ENCODE measurements around the gene FAAP20.
"Not testable (repeated sequence)": the region's sequence is repeated elsewhere in the genome, so short reads cannot be mapped to it uniquely, and the experiment has no call there.

FAAP20 gene

DNA sequence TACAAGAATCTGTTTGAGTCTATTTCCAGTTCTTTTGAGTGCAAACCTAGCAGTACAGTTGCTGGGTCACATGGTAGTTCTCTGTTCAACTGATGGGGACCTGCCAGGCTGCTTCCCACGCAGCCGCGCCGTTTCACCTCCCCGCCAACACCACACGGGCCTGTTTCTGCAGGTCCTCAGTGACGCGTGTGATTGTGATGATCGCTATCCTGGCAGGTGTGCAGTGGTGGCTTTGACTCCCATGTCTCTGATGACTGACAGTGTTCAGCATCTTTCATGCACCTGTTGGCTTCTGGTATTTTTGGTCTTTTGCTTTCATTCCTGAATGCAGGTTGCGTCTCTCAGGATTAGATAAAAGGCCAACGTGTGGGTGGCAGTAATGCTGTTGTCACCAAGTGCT lies 41.6 kb downstream of the FAAP20 start:
- no peak overlapping the region for H3K4me3 ChIP-seq (ENCODE audit: low read depth, low read length)
- no peaks in the 10 kb centered on the region for H3K4me1 ChIP-seq
- no peaks in the 10 kb centered on the region for H3K36me3 ChIP-seq
- 0 out of 2 replicates have a peak, but pooled peaks cover 3% of the 10 kb centered on the region for H3K9me3 ChIP-seq
- no peak for DNase-seq
- TF ChIP-seq, protein P1, sequence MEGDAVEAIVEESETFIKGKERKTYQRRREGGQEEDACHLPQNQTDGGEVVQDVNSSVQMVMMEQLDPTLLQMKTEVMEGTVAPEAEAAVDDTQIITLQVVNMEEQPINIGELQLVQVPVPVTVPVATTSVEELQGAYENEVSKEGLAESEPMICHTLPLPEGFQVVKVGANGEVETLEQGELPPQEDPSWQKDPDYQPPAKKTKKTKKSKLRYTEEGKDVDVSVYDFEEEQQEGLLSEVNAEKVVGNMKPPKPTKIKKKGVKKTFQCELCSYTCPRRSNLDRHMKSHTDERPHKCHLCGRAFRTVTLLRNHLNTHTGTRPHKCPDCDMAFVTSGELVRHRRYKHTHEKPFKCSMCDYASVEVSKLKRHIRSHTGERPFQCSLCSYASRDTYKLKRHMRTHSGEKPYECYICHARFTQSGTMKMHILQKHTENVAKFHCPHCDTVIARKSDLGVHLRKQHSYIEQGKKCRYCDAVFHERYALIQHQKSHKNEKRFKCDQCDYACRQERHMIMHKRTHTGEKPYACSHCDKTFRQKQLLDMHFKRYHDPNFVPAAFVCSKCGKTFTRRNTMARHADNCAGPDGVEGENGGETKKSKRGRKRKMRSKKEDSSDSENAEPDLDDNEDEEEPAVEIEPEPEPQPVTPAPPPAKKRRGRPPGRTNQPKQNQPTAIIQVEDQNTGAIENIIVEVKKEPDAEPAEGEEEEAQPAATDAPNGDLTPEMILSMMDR (IDR thresholded peaks at IDR 0.05; ENCODE audit: low read depth, low read length): no peak
- no peaks in the 10 kb centered on the region for H3K27me3 ChIP-seq

DNA sequence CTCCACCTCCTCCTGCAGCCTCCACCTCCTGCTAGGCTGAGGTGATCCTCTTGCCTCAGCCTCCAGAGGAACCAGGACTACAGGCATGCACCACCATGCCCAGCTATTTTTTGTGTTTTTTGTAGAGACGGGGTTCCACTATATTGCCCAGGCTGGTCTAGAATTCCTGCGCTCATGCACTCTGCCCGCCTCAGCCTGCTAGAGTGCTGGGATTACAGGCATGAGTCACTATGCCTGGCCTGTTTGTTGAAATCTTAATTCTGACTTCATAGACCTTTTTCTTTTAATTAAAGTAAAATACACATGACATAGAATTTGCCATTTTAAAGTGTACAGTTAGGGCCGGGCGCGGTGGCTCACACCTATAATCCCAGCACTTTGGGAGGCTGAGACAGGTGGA lies 42.7 kb downstream of the FAAP20 start:
- Histone ChIP-seq H3K36me3 (no peaks in the 10 kb centered on the region), H3K9me3 (0 out of 2 replicates have a peak, but pooled peaks cover 3% of the 10 kb centered on the region), H3K27me3 (no peaks in the 10 kb centered on the region), H3K4me3 (ENCODE audit: low read depth, low read length) (no peak overlapping the region), H3K4me1 (no peaks in the 10 kb centered on the region)
- TF ChIP-seq, protein P1 (IDR thresholded peaks at IDR 0.05; ENCODE audit: low read depth, low read length): no peak
- no peak for DNase-seq

DNA sequence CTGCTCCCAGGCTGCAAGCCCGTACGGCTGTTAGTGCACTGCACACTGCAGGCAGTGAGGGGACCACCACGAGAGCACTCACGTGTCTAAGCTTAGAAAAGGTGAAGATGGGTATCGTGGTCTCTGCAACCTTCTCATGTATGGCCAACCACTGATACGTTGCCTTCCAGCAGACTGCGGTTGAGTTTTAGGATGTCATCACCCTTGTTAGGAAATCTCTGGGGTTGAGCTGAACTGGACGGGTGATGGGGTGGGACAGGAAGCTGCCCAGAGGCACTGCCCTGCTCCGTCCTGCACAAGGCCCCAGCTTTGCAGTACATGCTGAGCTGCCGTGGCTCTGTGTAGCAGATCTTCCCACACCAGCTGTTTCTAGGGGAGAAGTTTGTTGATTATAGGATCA lies 43.3 kb downstream of the FAAP20 start:
- no peaks in the 10 kb centered on the region for H3K36me3 ChIP-seq
- H3K4me3 ChIP-seq (ENCODE audit: low read depth, low read length): no peak overlapping the region
- TF ChIP-seq, protein P1 (IDR thresholded peaks at IDR 0.05; ENCODE audit: low read depth, low read length): no peak
- 0 out of 2 replicates have a peak, but pooled peaks cover 3% of the 10 kb centered on the region for H3K9me3 ChIP-seq
- DNase-seq: no peak
- H3K4me1 ChIP-seq: no peaks in the 10 kb centered on the region
- H3K27me3 ChIP-seq: no peaks in the 10 kb centered on the region

DNA sequence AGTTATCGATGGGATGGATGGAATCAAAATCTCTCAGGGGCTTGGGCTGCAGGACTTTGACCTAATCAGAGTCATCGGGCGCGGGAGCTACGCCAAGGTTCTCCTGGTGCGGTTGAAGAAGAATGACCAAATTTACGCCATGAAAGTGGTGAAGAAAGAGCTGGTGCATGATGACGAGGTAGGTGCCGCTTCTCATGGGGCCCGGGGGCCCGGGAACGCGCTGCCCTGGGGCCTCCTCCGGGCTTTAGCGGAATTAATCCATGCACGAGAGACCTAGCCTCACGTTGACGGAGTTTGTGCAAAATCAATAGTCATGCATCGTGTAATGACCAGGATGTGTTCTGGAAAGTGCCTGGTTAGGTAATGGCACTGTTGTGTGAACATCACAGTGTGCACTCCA lies 43.8 kb downstream of the FAAP20 start:
- Histone ChIP-seq H3K4me3 (ENCODE audit: low read depth, low read length) (no peak overlapping the region), H3K9me3 (0 out of 2 replicates have a peak, but pooled peaks cover 3% of the 10 kb centered on the region), H3K4me1 (no peaks in the 10 kb centered on the region), H3K36me3 (no peaks in the 10 kb centered on the region), H3K27me3 (no peaks in the 10 kb centered on the region)
- TF ChIP-seq, protein P1 (IDR thresholded peaks at IDR 0.05; ENCODE audit: low read depth, low read length): no peak
- no peak for DNase-seq

DNA sequence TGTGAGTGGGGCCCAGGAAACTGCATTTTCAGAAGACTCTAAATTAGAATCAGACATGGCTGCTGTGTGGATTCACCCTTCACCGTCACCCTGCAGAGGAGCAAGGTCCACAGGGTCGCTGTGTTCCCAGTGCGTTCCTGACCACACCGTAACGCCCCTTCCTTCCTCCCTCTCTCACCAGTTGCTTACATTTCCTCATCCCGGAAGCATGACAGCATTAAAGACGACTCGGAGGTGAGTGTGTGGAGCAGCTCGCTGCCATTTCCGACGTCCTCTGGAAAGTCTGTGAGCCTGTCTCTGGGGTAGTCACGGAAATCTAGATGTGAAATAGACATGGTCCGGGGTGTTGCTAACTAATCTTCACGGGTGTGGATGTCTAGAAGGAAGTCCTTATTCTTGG lies 45.9 kb downstream of the FAAP20 start:
- no peaks in the 10 kb centered on the region for H3K4me1 ChIP-seq
- TF ChIP-seq, protein P1 (IDR thresholded peaks at IDR 0.05; ENCODE audit: low read depth, low read length): no peak
- no peaks in the 10 kb centered on the region for H3K9me3 ChIP-seq
- DNase-seq: no peak
- no peaks in the 10 kb centered on the region for H3K27me3 ChIP-seq
- no peak overlapping the region for H3K4me3 ChIP-seq (ENCODE audit: low read depth, low read length)
- no peaks in the 10 kb centered on the region for H3K36me3 ChIP-seq

DNA sequence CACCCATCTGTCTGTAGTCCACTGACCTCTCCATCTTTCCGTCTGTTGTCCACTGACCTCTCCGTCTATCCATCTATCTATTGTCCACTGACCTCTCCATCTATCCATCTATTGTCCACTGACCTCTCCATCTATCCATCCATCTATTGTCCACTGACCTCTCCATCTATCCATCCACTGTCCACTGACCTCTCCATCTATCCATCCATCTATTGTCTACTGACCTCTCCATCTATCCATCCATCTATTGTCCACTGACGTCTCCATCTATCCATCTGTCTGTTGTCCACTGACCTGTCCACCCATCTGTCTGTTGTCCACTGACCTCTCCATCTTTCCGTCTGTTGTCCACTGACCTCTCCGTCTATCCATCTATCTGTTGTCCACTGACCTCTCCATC lies 46.7 kb downstream of the FAAP20 start:
- DNase-seq; H3K9me3 ChIP-seq; H3K4me3 ChIP-seq (ENCODE audit: low read depth, low read length); H3K27me3 ChIP-seq; H3K36me3 ChIP-seq; H3K4me1 ChIP-seq: not testable (repeated sequence)
